ENCODE results near the gene NOL12. TPM values are rescaled to one million over a fixed set of nuclear protein-coding genes. Genes with fewer than 3 reads are reported as not detected.

NOL12 gene
- total RNA-seq, 1 donor from 2014 or later: 54.9 TPM

- intact Hi-C loops (cut with micrococcal nuclease): no loop called here
Measured at GRCh38 chr22:37659066-37659896, 26.9 kb upstream of the NOL12 start.

- intact Hi-C loops (cut with micrococcal nuclease): no loop called here
Measured at GRCh38 chr22:37659897-37660708, 26.0 kb upstream of the NOL12 start.

- intact Hi-C loops (cut with micrococcal nuclease): no loop called here
Measured at GRCh38 chr22:37660709-37661045, 25.5 kb upstream of the NOL12 start.

- intact Hi-C loops (cut with micrococcal nuclease): no loop called here
Measured at GRCh38 chr22:37661160-37661924, 24.8 kb upstream of the NOL12 start.

- intact Hi-C loops (cut with micrococcal nuclease): no loop called here
Measured at GRCh38 chr22:37662039-37662438, 24.1 kb upstream of the NOL12 start.

GRCh38 chr22:37663521-37664140 is 22.5 kb upstream of the NOL12 start:
- intact Hi-C loops (cut with micrococcal nuclease): no loop called here

- intact Hi-C loops (cut with micrococcal nuclease): no loop called here
Measured at GRCh38 chr22:37664249-37665101, 21.7 kb upstream of the NOL12 start.

GRCh38 chr22:37665487-37665886 is 20.7 kb upstream of the NOL12 start:
- intact Hi-C loops (cut with micrococcal nuclease): no loop called here

- intact Hi-C loops (cut with micrococcal nuclease): no loop called here
Measured at GRCh38 chr22:37669586-37669985, 16.6 kb upstream of the NOL12 start.

GRCh38 chr22:37672206-37672919 is 13.8 kb upstream of the NOL12 start:
- intact Hi-C loops (cut with micrococcal nuclease): loop anchor here (10.0 kb wide), 1 partner anchor 172 kb away; the partner anchor contains the start of genes ANKRD54 and EIF3L

GRCh38 chr22:37672920-37673455 is 13.2 kb upstream of the NOL12 start:
- intact Hi-C loops (cut with micrococcal nuclease): loop anchor here (10.0 kb wide), 1 partner anchor 172 kb away; the partner anchor contains the start of genes ANKRD54 and EIF3L

- intact Hi-C loops (cut with micrococcal nuclease): loop anchor here (10.0 kb wide), 1 partner anchor 171 kb away; the partner anchor contains the start of genes ANKRD54 and EIF3L
Measured at GRCh38 chr22:37674248-37674647, 11.9 kb upstream of the NOL12 start.

- intact Hi-C loops (cut with micrococcal nuclease): loop anchor here (5.0 to 10.0 kb wide), 3 partner anchors 132 to 433 kb away; partner anchors contain the start of genes ANKRD54, EIF3L, GCAT and RAC2
Measured at GRCh38 chr22:37674951-37675929, 10.9 kb upstream of the NOL12 start, which contains the start of gene LGALS1. Gene LGALS1 (plus strand): TSS chr22:37675636. CDS start chr22:37675703, 67 bp downstream.

- intact Hi-C loops (cut with micrococcal nuclease): loop anchor here (5.0 to 10.0 kb wide), 3 partner anchors 131 to 434 kb away; partner anchors contain the start of genes ANKRD54, EIF3L, GCAT and RAC2
Measured at GRCh38 chr22:37675930-37676735, 10.0 kb upstream of the NOL12 start.

GRCh38 chr22:37676736-37677492 is 9.2 kb upstream of the NOL12 start:
- intact Hi-C loops (cut with micrococcal nuclease): loop anchor here (1.0 to 10.0 kb wide), 6 partner anchors 19 to 435 kb away; partner anchors contain the start of genes ANKRD54, EIF3L, GCAT and GGA1

All from T-helper 2 cell treated with Interferon-gamma antibody and Interleukin-4, amounts not matched to agents 100 ng/mL and 5 ng/mL, for 36 hours (primary cell).